ENCODE results near the gene NAXD. TPM values are rescaled to one million over a fixed set of nuclear protein-coding genes. Genes with fewer than 3 reads are reported as not detected.

NAXD gene
- total and polyA plus RNA-seq, 2 of the 4 experiments (the other 2 are of a cell fraction), result 10.2 to 27.2 TPM

- Histone ChIP-seq H3K79me1 (ENCODE audit: low read depth in 1 of 2, low read length in 2 of 2) (peaks cover 15 to 50% of the 10 kb centered on the region in 2 experiments), H4K20me1 (ENCODE audit: insufficient read depth, low read length) (peaks cover 46% of the 10 kb centered on the region), H3K27me3 (ENCODE audit: control insufficient read depth, insufficient read depth, low read length) (no peaks in the 10 kb centered on the region), H2AK9ac (replicated peaks; ENCODE audit: low read depth, low read length, poor library complexity) (no peak overlapping the region), H3K4ac (ENCODE audit: low read depth, low read length) (no peak overlapping the region), H3K9me3 (ENCODE audit: control insufficient read depth, insufficient read depth, low read length) (no peaks in the 10 kb centered on the region), H3K4me3 (ENCODE audit: insufficient read depth, low read depth, low read length) (no peak overlapping the region), H3K18ac (ENCODE audit: low read depth, low read length) (no peak overlapping the region), H3K4me2 (ENCODE audit: low read depth, low read length) (no peak overlapping the region), H2BK20ac (ENCODE audit: low read depth, low read length) (no peak overlapping the region), H3K56ac (ENCODE audit: extremely low read depth, insufficient read depth, low read length) (no peak overlapping the region), H4K91ac (ENCODE audit: insufficient read depth, low read depth, low read length) (no peak overlapping the region), H2BK15ac (ENCODE audit: low read depth, low read length) (no peak overlapping the region), H3K9me1 (ENCODE audit: insufficient read depth, low read length) (peaks cover 24% of the 10 kb centered on the region), H2AFZ (replicated peaks; ENCODE audit: low read length, poor library complexity) (no peak overlapping the region), H3K9ac (ENCODE audit: low read depth, low read length) (no peak overlapping the region), H2BK5ac (ENCODE audit: low read depth, low read length, poor library complexity, severe bottlenecking) (no peak overlapping the region), H3K14ac (replicated peaks; ENCODE audit: low read depth, low read length) (no peak overlapping the region), H2AK5ac (ENCODE audit: low read depth, low read length) (no peak overlapping the region), H4K5ac (ENCODE audit: low read depth, low read length) (no peak overlapping the region), H2BK120ac (ENCODE audit: low read depth, low read length) (no peak overlapping the region), H3K36me3 (ENCODE audit: control insufficient read depth, insufficient read depth, low read length) (peaks cover 68% of the 10 kb centered on the region), H4K8ac (ENCODE audit: low read depth in 2 of 2, low read length in 2 of 2) (no peak overlapping the region), H3K23ac (ENCODE audit: low read depth, low read length) (no peak overlapping the region), H3K4me1 (ENCODE audit: control insufficient read depth, insufficient read depth, low read length) (peaks cover 5% of the 10 kb centered on the region; the same call in 1 of the 2 replicates), H3K27ac (ENCODE audit: insufficient read depth, low read length) (no peak overlapping the region)
- POLR2A ChIA-PET (ENCODE audit: unreplicated experiment), result no interaction called here
- in situ Hi-C loops (cut with MboI; ENCODE audit: low sequenced_read_pairs), result no loop called here
- TF ChIP-seq MAZ (IDR thresholded peaks at IDR 0.05; ENCODE audit: borderline replicate concordance, low read depth, low read length), result no peak
- no peak for ATAC-seq (ENCODE audit: low read depth)
- intact Hi-C loops (cut with micrococcal nuclease), result no loop called here
- DNase-seq, result no peak
- WGBS, 2 experiments (ENCODE audit: extremely low coverage in 2 of 2, insufficient read length in 1 of 2), result 92% methylated on average over 2 of the region's 14 CpGs; no CpG with 5 or more reads in 1 of the 2 experiments
- no TSS peak for BruUV-seq (replicated peaks)
- dilution Hi-C loops (cut with HindIII; ENCODE audit: low sequenced_read_pairs, unreplicated experiment), result no loop called here
- CTCF ChIA-PET, result interaction anchor here (0.7 kb wide), 1 partner anchor 183 kb away, joined by 3 read pairs; no protein-coding TSS in a partner anchor
These were observed 21.4 kb downstream of the NAXD start for GRCh38 chr13:110636701-110637201.
